ENCODE measurements around the gene TLL2. TPM values are rescaled to one million over a fixed set of nuclear protein-coding genes. Genes with fewer than 3 reads are reported as not detected.

Gene TLL2
- total RNA-seq, 1 donor from 2014 or later, result 2.8 TPM

DNA sequence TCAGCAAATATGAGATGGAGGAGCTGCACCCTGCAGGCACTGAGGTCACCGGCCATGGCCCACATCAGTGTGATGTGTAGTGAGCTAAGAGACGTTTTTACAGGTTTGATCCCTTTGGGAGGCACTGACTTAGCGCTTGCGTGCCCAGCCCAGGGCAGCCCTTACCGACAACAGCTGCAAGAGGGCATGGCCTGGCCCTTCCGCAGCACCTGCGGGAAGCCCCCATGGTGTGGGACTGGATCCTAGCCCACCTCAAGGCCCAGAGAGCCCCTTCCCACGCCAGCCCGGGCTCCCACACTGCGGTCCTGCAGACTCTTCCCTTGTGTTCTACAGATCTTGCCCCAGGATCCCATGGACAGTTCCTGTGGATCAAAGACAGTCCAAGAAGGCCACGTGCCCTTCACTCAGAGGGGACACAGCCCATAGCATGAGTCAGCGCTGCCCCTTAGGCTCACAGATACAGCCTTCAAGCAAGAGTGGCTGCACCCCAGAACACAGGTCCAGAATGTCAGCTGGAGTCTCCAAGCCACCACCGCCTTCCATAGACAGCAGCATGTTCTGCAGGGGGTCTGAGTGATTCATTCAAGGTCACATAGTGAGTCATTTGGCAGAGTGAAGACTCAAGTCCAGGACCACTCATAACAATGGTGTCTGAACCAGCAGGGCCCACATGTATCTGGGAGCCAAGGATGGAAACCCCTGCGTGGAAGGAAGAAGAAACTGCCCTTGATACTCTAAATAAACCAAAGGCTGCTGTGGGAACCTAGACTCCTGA lies 25.4 kb downstream of the TLL2 start:
- Histone ChIP-seq H3K4me3 (ENCODE audit: low read depth, low read length) (no peak overlapping the region), H3K27me3 (ENCODE audit: control insufficient read depth, insufficient read depth, low read length) (no peaks in the 10 kb centered on the region), H3K36me3 (ENCODE audit: control insufficient read depth, insufficient read depth, low read length) (no peaks in the 10 kb centered on the region)
- no peak for TF ChIP-seq CTCF (IDR thresholded peaks at IDR 0.05; ENCODE audit: insufficient read depth, low read length, poor library complexity, severe bottlenecking)
- no peak for DNase-seq (ENCODE audit: low read depth)

- DNase-seq (ENCODE audit: low read depth), result no peak
- no peaks in the 10 kb centered on the region for H3K27me3 ChIP-seq (ENCODE audit: control insufficient read depth, insufficient read depth, low read length)
- no peak overlapping the region for H3K4me3 ChIP-seq (ENCODE audit: low read depth, low read length)
- TF ChIP-seq CTCF (IDR thresholded peaks at IDR 0.05; ENCODE audit: insufficient read depth, low read length, poor library complexity, severe bottlenecking), result no peak
- H3K36me3 ChIP-seq (ENCODE audit: control insufficient read depth, insufficient read depth, low read length), result no peaks in the 10 kb centered on the region
These were observed 30.7 kb downstream of the TLL2 start for GRCh38 chr10:96482815-96483588.

DNA sequence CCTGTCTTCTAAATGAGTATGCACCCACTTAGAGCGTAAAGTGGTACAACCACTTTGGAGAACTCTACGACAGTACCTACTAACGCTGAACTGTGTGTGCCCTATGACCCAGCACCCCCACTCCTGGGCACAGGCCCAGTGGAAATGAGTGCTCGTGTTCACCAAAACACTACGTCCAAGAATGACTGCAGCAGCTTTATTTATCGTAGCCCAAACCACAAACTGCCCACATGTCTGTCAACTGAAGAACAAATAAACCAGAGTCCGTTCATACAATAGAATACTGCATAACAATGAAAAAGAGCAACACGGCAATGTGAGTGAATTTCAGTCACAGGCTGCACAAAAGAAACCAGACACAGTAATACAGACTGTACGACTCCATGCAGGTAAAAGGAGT lies 35.4 kb downstream of the TLL2 start:
- H3K4me3 ChIP-seq (ENCODE audit: low read depth, low read length), result no peak overlapping the region
- no peak for TF ChIP-seq CTCF (IDR thresholded peaks at IDR 0.05; ENCODE audit: insufficient read depth, low read length, poor library complexity, severe bottlenecking)
- H3K27me3 ChIP-seq (ENCODE audit: control insufficient read depth, insufficient read depth, low read length), result no peaks in the 10 kb centered on the region
- H3K36me3 ChIP-seq (ENCODE audit: control insufficient read depth, insufficient read depth, low read length), result no peaks in the 10 kb centered on the region
- DNase-seq (ENCODE audit: low read depth), result no peak

- DNase-seq (ENCODE audit: low read depth), result no peak
- no peak for TF ChIP-seq CTCF (IDR thresholded peaks at IDR 0.05; ENCODE audit: insufficient read depth, low read length, poor library complexity, severe bottlenecking)
- Histone ChIP-seq H3K4me3 (ENCODE audit: low read depth, low read length) (no peak overlapping the region), H3K36me3 (ENCODE audit: control insufficient read depth, insufficient read depth, low read length) (no peaks in the 10 kb centered on the region), H3K27me3 (ENCODE audit: control insufficient read depth, insufficient read depth, low read length) (no peaks in the 10 kb centered on the region)
These were observed 39.9 kb downstream of the TLL2 start for GRCh38 chr10:96473866-96474265.

- H3K27me3 ChIP-seq (ENCODE audit: control insufficient read depth, insufficient read depth, low read length), result no peaks in the 10 kb centered on the region
- no peaks in the 10 kb centered on the region for H3K36me3 ChIP-seq (ENCODE audit: control insufficient read depth, insufficient read depth, low read length)
- no peak overlapping the region for H3K4me3 ChIP-seq (ENCODE audit: low read depth, low read length)
- TF ChIP-seq CTCF (IDR thresholded peaks at IDR 0.05; ENCODE audit: insufficient read depth, low read length, poor library complexity, severe bottlenecking), result peak; percentile 76
- DNase-seq (ENCODE audit: low read depth), result no peak
These were observed 43.5 kb downstream of the TLL2 start for GRCh38 chr10:96470116-96470743.
